ENCODE measurements around the gene RIPOR2. TPM values are rescaled to one million over a fixed set of nuclear protein-coding genes. Genes with fewer than 3 reads are reported as not detected.

RIPOR2 gene
- total RNA-seq, 6 experiments from 2014 or later, result 9.1 to 20.7 (median 10.2) TPM

- TF ChIP-seq, protein P1, sequence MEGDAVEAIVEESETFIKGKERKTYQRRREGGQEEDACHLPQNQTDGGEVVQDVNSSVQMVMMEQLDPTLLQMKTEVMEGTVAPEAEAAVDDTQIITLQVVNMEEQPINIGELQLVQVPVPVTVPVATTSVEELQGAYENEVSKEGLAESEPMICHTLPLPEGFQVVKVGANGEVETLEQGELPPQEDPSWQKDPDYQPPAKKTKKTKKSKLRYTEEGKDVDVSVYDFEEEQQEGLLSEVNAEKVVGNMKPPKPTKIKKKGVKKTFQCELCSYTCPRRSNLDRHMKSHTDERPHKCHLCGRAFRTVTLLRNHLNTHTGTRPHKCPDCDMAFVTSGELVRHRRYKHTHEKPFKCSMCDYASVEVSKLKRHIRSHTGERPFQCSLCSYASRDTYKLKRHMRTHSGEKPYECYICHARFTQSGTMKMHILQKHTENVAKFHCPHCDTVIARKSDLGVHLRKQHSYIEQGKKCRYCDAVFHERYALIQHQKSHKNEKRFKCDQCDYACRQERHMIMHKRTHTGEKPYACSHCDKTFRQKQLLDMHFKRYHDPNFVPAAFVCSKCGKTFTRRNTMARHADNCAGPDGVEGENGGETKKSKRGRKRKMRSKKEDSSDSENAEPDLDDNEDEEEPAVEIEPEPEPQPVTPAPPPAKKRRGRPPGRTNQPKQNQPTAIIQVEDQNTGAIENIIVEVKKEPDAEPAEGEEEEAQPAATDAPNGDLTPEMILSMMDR (IDR thresholded peaks at IDR 0.05), result no peak
- H3K4me1 Mint-ChIP-seq (ENCODE audit: low read depth), result no peaks in the 10 kb centered on the region
- H3K27ac Mint-ChIP-seq, result no peak overlapping the region
- no peak overlapping the region for H3K4me3 Mint-ChIP-seq
- H3K36me3 Mint-ChIP-seq (ENCODE audit: low read depth), result no peaks in the 10 kb centered on the region
- peaks cover 16% of the 10 kb centered on the region for H3K27me3 Mint-ChIP-seq (ENCODE audit: insufficient read depth)
- H3K9me3 Mint-ChIP-seq, result no peaks in the 10 kb centered on the region
- DNase-seq, result no peak
Observed at GRCh38 chr6:24963339-24963738, 27.6 kb upstream of the RIPOR2 start.

DNA sequence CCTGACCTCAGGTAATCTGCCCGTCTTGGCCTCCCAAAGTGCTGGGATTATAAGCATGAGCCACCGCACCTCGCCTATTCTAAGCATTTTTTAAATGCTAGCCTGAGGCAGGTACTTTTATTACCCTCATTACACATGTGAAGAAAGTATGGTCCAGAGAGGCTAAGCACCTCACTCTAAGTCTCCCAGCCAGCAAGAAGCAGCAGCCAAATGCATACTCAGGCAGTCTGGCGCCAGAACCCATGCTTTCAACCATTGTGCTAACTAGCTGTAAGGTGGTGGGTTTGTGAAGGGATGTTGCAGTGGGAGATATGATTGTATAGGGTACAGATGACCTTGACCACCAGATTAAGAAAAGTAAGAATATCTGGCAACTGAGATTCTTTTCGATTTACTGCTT lies 26.1 kb upstream of the RIPOR2 start:
- no peaks in the 10 kb centered on the region for H3K36me3 Mint-ChIP-seq (ENCODE audit: low read depth)
- H3K27me3 Mint-ChIP-seq (ENCODE audit: insufficient read depth), result peaks cover 12% of the 10 kb centered on the region
- no peak overlapping the region for H3K27ac Mint-ChIP-seq
- H3K4me1 Mint-ChIP-seq (ENCODE audit: low read depth), result no peaks in the 10 kb centered on the region
- TF ChIP-seq, protein P1 (IDR thresholded peaks at IDR 0.05), result no peak
- DNase-seq, result no peak
- H3K9me3 Mint-ChIP-seq, result no peaks in the 10 kb centered on the region
- H3K4me3 Mint-ChIP-seq, result no peak overlapping the region

GRCh38 chr6:24960991-24961475 lies 25.3 kb upstream of the RIPOR2 start:
- no peak for DNase-seq

DNA sequence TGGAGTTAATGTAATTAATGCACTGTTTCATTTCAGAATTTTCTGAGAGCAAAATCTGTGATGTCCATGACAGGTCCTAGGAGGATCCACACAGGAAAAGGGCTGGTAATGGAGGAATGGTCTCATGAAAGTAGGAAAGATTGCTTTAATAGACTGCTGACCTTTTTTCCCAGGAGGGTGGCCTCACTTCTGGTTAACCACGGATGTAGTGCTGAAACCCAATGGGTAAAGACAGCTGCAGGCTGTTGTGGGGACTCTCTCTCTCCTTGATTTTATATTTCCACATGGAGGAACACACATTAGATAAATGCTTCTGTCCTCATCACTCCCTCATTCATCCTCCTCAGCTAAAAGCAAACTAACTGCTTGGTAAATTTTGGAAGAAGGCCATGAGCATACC lies 23.6 kb upstream of the RIPOR2 start:
- TF ChIP-seq, protein P1 (IDR thresholded peaks at IDR 0.05), result no peak
- no peak overlapping the region for H3K4me3 Mint-ChIP-seq
- no peaks in the 10 kb centered on the region for H3K36me3 Mint-ChIP-seq (ENCODE audit: low read depth)
- H3K4me1 Mint-ChIP-seq (ENCODE audit: low read depth), result no peaks in the 10 kb centered on the region
- H3K9me3 Mint-ChIP-seq, result no peaks in the 10 kb centered on the region
- DNase-seq, result no peak
- H3K27ac Mint-ChIP-seq, result no peak overlapping the region
- H3K27me3 Mint-ChIP-seq (ENCODE audit: insufficient read depth), result peaks cover 3% of the 10 kb centered on the region

More at GRCh38 chr6:24960991-24961475, 25.3 kb upstream of the RIPOR2 start:
- Mint-ChIP-seq H3K27ac (no peak overlapping the region), H3K36me3 (ENCODE audit: low read depth) (no peaks in the 10 kb centered on the region), H3K27me3 (ENCODE audit: insufficient read depth) (peaks cover 9% of the 10 kb centered on the region), H3K4me1 (ENCODE audit: low read depth) (no peaks in the 10 kb centered on the region), H3K4me3 (no peak overlapping the region), H3K9me3 (no peaks in the 10 kb centered on the region)
- TF ChIP-seq, protein P1 (IDR thresholded peaks at IDR 0.05), result no peak

DNA sequence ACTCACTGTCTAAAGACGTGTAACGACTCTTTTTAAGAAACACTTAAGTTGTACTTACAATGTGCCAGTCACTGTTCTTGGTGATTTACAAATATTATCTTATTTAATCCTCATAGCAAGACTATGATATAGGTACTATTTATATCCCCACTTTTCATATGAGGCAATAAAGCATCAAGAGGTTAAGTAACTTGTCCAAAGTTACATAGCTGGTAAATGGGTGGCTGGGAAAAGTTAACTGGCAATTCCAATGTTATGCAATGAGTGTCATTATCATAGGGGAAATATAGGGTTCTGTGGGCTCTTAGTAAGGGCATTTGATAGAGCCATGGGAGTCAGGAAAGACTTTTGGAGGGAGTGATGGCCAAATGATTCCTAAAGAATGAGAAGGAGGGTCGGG lies 21.4 kb upstream of the RIPOR2 start:
- TF ChIP-seq, protein P1 (IDR thresholded peaks at IDR 0.05), result no peak
- Mint-ChIP-seq H3K36me3 (ENCODE audit: low read depth) (no peaks in the 10 kb centered on the region), H3K27me3 (ENCODE audit: insufficient read depth) (peaks cover 9% of the 10 kb centered on the region), H3K9me3 (no peaks in the 10 kb centered on the region), H3K4me1 (ENCODE audit: low read depth) (no peaks in the 10 kb centered on the region), H3K27ac (no peak overlapping the region), H3K4me3 (no peak overlapping the region)
- DNase-seq, result no peak

DNA sequence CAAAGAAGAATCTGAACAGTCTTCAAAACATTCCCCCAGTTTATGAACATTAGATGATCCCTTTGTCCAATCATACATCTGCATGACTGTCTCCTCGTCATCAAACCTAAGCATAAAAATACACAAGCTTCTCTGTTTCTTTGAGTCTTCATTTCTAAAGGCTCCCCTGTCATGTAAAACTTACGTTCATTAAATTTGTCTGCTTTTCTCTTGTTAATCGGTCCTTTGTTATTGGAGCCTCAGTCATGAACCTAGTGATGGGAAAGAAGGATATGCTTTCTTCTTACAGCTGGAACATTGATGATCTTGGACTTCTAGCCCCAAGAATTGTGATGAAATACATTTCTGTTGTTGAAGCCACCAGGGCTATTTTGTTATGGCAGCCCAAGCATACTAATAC lies 18.0 kb upstream of the RIPOR2 start:
- Mint-ChIP-seq H3K27me3 (ENCODE audit: insufficient read depth) (peaks cover 17% of the 10 kb centered on the region), H3K9me3 (no peaks in the 10 kb centered on the region), H3K4me3 (no peak overlapping the region), H3K36me3 (ENCODE audit: low read depth) (no peaks in the 10 kb centered on the region), H3K4me1 (ENCODE audit: low read depth) (no peaks in the 10 kb centered on the region), H3K27ac (no peak overlapping the region)
- TF ChIP-seq, protein P1 (IDR thresholded peaks at IDR 0.05), result no peak
- no peak for DNase-seq
